Measurements from ENCODE around the gene VAV2. TPM values are rescaled to one million over a fixed set of nuclear protein-coding genes. Genes with fewer than 3 reads are reported as not detected.

VAV2 gene
- total and polyA plus RNA-seq, 4 donors, result 4.9 to 26.4 (median 17.0) TPM

DNA sequence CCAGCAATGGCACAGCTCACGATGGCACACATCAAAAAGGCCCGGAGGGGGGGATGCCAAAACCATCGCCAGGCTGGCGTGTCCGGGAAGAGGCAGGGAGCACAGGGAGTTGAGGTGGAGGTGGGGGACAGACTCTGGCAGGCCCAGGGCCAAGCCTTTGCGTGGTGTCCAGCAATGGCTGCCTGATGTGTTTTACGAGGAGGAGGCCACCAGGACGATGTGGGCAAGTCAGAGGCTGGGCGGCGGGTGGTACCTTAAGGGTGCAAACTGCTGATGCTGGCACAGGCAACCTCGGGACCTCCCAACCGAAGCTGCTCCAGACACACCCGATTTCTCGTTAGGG lies 4.7 kb downstream of the VAV2 start:
- DNase-seq (ENCODE audit: low spot score), result no peak
- 94% methylated on average over 14 of the region's 14 CpGs for WGBS

DNA sequence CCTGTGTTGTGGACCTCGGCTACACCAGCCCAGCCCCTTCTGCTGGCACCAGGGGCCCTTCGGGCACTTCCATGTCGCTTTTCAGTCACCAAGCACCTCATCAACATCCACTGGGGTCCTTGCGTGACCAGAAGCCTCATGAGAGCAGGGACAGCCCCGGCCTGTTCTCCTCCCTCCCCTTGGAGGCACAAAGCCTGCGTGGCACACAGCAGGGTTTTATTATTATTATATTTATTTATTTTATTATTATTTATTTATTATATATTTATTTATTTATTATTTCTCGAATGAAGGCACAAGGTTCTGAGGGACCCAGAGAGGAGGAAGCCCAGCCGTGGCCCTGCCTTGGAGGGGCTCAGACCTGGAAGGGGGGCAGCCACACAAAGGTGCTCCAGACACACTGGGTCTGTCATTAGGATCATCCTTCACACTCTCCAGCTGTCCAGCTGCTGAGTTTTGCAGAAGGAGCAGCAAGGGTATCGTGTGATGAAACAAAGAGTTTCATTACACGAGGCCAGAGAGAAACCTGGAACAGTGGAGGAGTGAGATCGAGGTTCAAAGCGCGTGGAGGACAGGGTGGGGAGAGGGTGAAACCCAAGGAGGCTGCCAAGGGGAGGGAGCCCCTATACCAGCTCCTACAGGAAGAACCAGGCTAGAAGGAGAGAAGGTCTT lies 5.2 kb downstream of the VAV2 start:
- Histone ChIP-seq H3K4me3 (ENCODE audit: low read depth in 1 of 3, low read length in 3 of 3) (no peak overlapping the region), H3K27me3 (ENCODE audit: control insufficient read depth in 4 of 4, insufficient read depth in 4 of 4, low read length in 3 of 4) (no peaks in the 10 kb centered on the region), H3K36me3 (ENCODE audit: control insufficient read depth in 4 of 4, insufficient read depth in 3 of 4, low read depth in 1 of 4, low read length in 3 of 4) (peaks cover 0 to 3% (median under 1%) of the 10 kb centered on the region in 4 donors), H3K9me3 (ENCODE audit: control insufficient read depth in 4 of 4, low read length in 3 of 4) (no peaks in the 10 kb centered on the region), H3K27ac (ENCODE audit: low read depth in 1 of 2, low read length in 2 of 2) (no peak overlapping the region), H3K4me1 (ENCODE audit: control insufficient read depth in 4 of 4, insufficient read depth in 4 of 4, low read length in 3 of 4) (peaks cover 10 to 31% (median 14%) of the 10 kb centered on the region in 4 donors), H3K9ac (ENCODE audit: low read depth in 1 of 2, low read length in 2 of 2) (no peak overlapping the region)
- TF ChIP-seq EGR1 (IDR thresholded peaks at IDR 0.05; ENCODE audit: low read depth in 2 of 2) (no peak), FOXA2 (IDR thresholded peaks at IDR 0.05) (no peak), NR2F2 (IDR thresholded peaks at IDR 0.05) (no peak), RXRA (IDR thresholded peaks at IDR 0.05) (no peak), TAF1 (conservative IDR thresholded peaks at IDR 0.05) (no peak), JUND (IDR thresholded peaks at IDR 0.05) (no peak), YY1 (IDR thresholded peaks at IDR 0.05) (no peak), RAD21 (IDR thresholded peaks at IDR 0.05) (no peak), FOXA1 (IDR thresholded peaks at IDR 0.05) (no peak), SP1 (IDR thresholded peaks at IDR 0.05) (no peak)
- TF ChIP-seq, protein P1, sequence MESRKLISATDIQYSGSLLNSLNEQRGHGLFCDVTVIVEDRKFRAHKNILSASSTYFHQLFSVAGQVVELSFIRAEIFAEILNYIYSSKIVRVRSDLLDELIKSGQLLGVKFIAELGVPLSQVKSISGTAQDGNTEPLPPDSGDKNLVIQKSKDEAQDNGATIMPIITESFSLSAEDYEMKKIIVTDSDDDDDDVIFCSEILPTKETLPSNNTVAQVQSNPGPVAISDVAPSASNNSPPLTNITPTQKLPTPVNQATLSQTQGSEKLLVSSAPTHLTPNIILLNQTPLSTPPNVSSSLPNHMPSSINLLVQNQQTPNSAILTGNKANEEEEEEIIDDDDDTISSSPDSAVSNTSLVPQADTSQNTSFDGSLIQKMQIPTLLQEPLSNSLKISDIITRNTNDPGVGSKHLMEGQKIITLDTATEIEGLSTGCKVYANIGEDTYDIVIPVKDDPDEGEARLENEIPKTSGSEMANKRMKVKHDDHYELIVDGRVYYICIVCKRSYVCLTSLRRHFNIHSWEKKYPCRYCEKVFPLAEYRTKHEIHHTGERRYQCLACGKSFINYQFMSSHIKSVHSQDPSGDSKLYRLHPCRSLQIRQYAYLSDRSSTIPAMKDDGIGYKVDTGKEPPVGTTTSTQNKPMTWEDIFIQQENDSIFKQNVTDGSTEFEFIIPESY (IDR thresholded peaks at IDR 0.05), result no peak
- WGBS, result 87% methylated on average over 13 of the region's 13 CpGs
- no peak for DNase-seq (ENCODE audit: low spot score)

More for the DNA sequence above, 4.7 kb downstream of the VAV2 start:
- no peak overlapping the region for H3K4me3 ChIP-seq (ENCODE audit: low read depth in 1 of 3, low read length in 3 of 3)
- no peak overlapping the region for H3K27ac ChIP-seq (ENCODE audit: low read depth in 1 of 2, low read length in 2 of 2)
- peaks cover 0 to 3% (median under 1%) of the 10 kb centered on the region in 4 donors for H3K36me3 ChIP-seq (ENCODE audit: control insufficient read depth in 4 of 4, insufficient read depth in 3 of 4, low read depth in 1 of 4, low read length in 3 of 4)
- H3K27me3 ChIP-seq (ENCODE audit: control insufficient read depth in 4 of 4, insufficient read depth in 4 of 4, low read length in 3 of 4), result no peaks in the 10 kb centered on the region
- TF ChIP-seq SP1 (IDR thresholded peaks at IDR 0.05), result no peak
- no peak for TF ChIP-seq EGR1 (IDR thresholded peaks at IDR 0.05; ENCODE audit: low read depth in 2 of 2)
- H3K4me1 ChIP-seq (ENCODE audit: control insufficient read depth in 4 of 4, insufficient read depth in 4 of 4, low read length in 3 of 4), result peaks cover 10 to 26% (median 12%) of the 10 kb centered on the region in 4 donors
- no peak overlapping the region for H3K9ac ChIP-seq (ENCODE audit: low read depth in 1 of 2, low read length in 2 of 2)
- H3K9me3 ChIP-seq (ENCODE audit: control insufficient read depth in 4 of 4, low read length in 3 of 4), result no peaks in the 10 kb centered on the region

DNA sequence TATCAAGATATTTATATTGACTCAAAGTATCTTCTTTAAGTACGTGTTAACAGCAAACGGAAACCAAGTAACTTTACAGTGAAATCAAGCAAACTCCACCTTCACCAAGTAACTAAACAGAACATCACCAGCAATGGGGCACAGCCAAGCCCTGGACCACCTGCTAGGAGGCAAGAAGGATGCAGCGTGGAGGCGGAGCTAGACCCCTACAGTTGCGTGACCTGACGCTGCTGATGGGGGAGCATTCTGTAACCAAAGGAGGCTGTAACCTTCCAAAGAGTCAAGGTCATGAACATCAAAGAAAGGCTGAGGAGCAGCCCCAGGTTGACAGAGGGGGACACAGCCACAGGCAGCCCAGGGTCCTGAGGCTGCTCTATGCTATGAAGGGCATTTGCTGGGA lies 6.1 kb downstream of the VAV2 start:
- Histone ChIP-seq H3K9me3 (ENCODE audit: control insufficient read depth in 4 of 4, low read length in 3 of 4) (no peaks in the 10 kb centered on the region), H3K4me1 (ENCODE audit: control insufficient read depth in 4 of 4, insufficient read depth in 4 of 4, low read length in 3 of 4) (peaks cover 10 to 35% (median 19%) of the 10 kb centered on the region in 4 donors), H3K27me3 (ENCODE audit: control insufficient read depth in 4 of 4, insufficient read depth in 4 of 4, low read length in 3 of 4) (no peaks in the 10 kb centered on the region), H3K4me3 (ENCODE audit: low read depth in 1 of 3, low read length in 3 of 3) (no peak overlapping the region), H3K27ac (ENCODE audit: low read depth in 1 of 2, low read length in 2 of 2) (no peak overlapping the region), H3K9ac (ENCODE audit: low read depth in 1 of 2, low read length in 2 of 2) (no peak overlapping the region), H3K36me3 (ENCODE audit: control insufficient read depth in 4 of 4, insufficient read depth in 3 of 4, low read depth in 1 of 4, low read length in 3 of 4) (peaks cover 0 to 3% (median under 1%) of the 10 kb centered on the region in 4 donors)
- no peak for TF ChIP-seq FOXA2 (IDR thresholded peaks at IDR 0.05)
- TF ChIP-seq, protein P1 (IDR thresholded peaks at IDR 0.05), result no peak
- TF ChIP-seq, protein P2, sequence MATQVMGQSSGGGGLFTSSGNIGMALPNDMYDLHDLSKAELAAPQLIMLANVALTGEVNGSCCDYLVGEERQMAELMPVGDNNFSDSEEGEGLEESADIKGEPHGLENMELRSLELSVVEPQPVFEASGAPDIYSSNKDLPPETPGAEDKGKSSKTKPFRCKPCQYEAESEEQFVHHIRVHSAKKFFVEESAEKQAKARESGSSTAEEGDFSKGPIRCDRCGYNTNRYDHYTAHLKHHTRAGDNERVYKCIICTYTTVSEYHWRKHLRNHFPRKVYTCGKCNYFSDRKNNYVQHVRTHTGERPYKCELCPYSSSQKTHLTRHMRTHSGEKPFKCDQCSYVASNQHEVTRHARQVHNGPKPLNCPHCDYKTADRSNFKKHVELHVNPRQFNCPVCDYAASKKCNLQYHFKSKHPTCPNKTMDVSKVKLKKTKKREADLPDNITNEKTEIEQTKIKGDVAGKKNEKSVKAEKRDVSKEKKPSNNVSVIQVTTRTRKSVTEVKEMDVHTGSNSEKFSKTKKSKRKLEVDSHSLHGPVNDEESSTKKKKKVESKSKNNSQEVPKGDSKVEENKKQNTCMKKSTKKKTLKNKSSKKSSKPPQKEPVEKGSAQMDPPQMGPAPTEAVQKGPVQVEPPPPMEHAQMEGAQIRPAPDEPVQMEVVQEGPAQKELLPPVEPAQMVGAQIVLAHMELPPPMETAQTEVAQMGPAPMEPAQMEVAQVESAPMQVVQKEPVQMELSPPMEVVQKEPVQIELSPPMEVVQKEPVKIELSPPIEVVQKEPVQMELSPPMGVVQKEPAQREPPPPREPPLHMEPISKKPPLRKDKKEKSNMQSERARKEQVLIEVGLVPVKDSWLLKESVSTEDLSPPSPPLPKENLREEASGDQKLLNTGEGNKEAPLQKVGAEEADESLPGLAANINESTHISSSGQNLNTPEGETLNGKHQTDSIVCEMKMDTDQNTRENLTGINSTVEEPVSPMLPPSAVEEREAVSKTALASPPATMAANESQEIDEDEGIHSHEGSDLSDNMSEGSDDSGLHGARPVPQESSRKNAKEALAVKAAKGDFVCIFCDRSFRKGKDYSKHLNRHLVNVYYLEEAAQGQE (IDR thresholded peaks at IDR 0.05), result no peak
- no peak for TF ChIP-seq JUND (IDR thresholded peaks at IDR 0.05)
- TF ChIP-seq HNF4G (IDR thresholded peaks at IDR 0.05), result no peak
- no peak for TF ChIP-seq FOXA1 (IDR thresholded peaks at IDR 0.05)
- no peak for TF ChIP-seq SP1 (IDR thresholded peaks at IDR 0.05)
- WGBS, result 86% methylated on average over 6 of the region's 6 CpGs
- DNase-seq (ENCODE audit: low spot score), result no peak
